ENCODE measurements around the gene KCNK10. TPM values are rescaled to one million over a fixed set of nuclear protein-coding genes. Genes with fewer than 3 reads are reported as not detected.

Gene KCNK10
- total RNA-seq, 2 experiments from 2014 or later: 0.68 to 0.73 TPM

- no peaks in the 10 kb centered on the region for H3K4me1 ChIP-seq (ENCODE audit: insufficient read depth, low read length, poor library complexity, severe bottlenecking)
- no peak overlapping the region for H3K4me2 ChIP-seq (ENCODE audit: low read length)
- H3K4me3 ChIP-seq (ENCODE audit: low read depth, low read length, poor library complexity, severe bottlenecking): no peak overlapping the region
- BruUV-seq (replicated peaks): no TSS peak
- H2AFZ ChIP-seq (ENCODE audit: low read length): no peak overlapping the region
- ChIA-PET CTCF (ENCODE audit: unreplicated experiment) (no interaction called here), POLR2A (no interaction called here)
- no peaks in the 10 kb centered on the region for H3K36me3 ChIP-seq (ENCODE audit: insufficient read depth, low read length)
- no peak overlapping the region for H3K27ac ChIP-seq (ENCODE audit: low read depth, low read length, poor library complexity, severe bottlenecking)
- H4K20me1 ChIP-seq (ENCODE audit: insufficient read depth, low read length): no peaks in the 10 kb centered on the region
- no peaks in the 10 kb centered on the region for H3K9me3 ChIP-seq (ENCODE audit: low read length)
- TF ChIP-seq EZH2phosphoT487 (IDR thresholded peaks at IDR 0.05; ENCODE audit: borderline replicate concordance, low read depth, low read length) (no peak), CTCF (conservative IDR thresholded peaks at IDR 0.05; ENCODE audit: low read length) (no peak)
- DNase-seq (ENCODE audit: low spot score): no peak
- intact Hi-C loops (cut with micrococcal nuclease; ENCODE audit: unreplicated experiment): no loop called here
- H3K9me2 ChIP-seq (ENCODE audit: insufficient read depth, low read length): no peaks in the 10 kb centered on the region
- H3K79me2 ChIP-seq (ENCODE audit: insufficient read depth, low read depth, low read length): no peaks in the 10 kb centered on the region
These were observed 67.9 kb downstream of the KCNK10 start for GRCh38 chr14:88255196-88255595.

- no peaks in the 10 kb centered on the region for H3K36me3 ChIP-seq (ENCODE audit: insufficient read depth, low read length)
- TF ChIP-seq EZH2phosphoT487 (IDR thresholded peaks at IDR 0.05; ENCODE audit: borderline replicate concordance, low read depth, low read length) (no peak), CTCF (conservative IDR thresholded peaks at IDR 0.05; ENCODE audit: low read length) (no peak)
- no TSS peak for BruUV-seq (replicated peaks)
These were observed 70.6 kb downstream of the KCNK10 start for GRCh38 chr14:88252498-88252897.

GRCh38 chr14:88251650-88252049 lies 71.4 kb downstream of the KCNK10 start:
- H3K4me3 ChIP-seq (ENCODE audit: low read depth, low read length, poor library complexity, severe bottlenecking): no peak overlapping the region
- no peaks in the 10 kb centered on the region for H3K36me3 ChIP-seq (ENCODE audit: insufficient read depth, low read length)
- H2AFZ ChIP-seq (ENCODE audit: low read length): no peak overlapping the region
- H3K4me1 ChIP-seq (ENCODE audit: insufficient read depth, low read length, poor library complexity, severe bottlenecking): no peaks in the 10 kb centered on the region
- ChIA-PET CTCF (ENCODE audit: unreplicated experiment) (no interaction called here), POLR2A (interaction anchor here (0.7 kb wide), 2 partner anchors 48 to 897 kb away, joined by 3 to 4 read pairs; no protein-coding TSS in a partner anchor)
- no peaks in the 10 kb centered on the region for H3K9me2 ChIP-seq (ENCODE audit: insufficient read depth, low read length)
- no peak overlapping the region for H3K4me2 ChIP-seq (ENCODE audit: low read length)
- no TSS peak for BruUV-seq (replicated peaks)
- H4K20me1 ChIP-seq (ENCODE audit: insufficient read depth, low read length): no peaks in the 10 kb centered on the region
- no peak for TF ChIP-seq EZH2phosphoT487 (IDR thresholded peaks at IDR 0.05; ENCODE audit: borderline replicate concordance, low read depth, low read length)
- no peak for TF ChIP-seq CTCF (conservative IDR thresholded peaks at IDR 0.05; ENCODE audit: low read length)
- DNase-seq (ENCODE audit: low spot score): no peak
- H3K79me2 ChIP-seq (ENCODE audit: insufficient read depth, low read depth, low read length): no peaks in the 10 kb centered on the region
- H3K27ac ChIP-seq (ENCODE audit: low read depth, low read length, poor library complexity, severe bottlenecking): no peak overlapping the region
- no peaks in the 10 kb centered on the region for H3K9me3 ChIP-seq (ENCODE audit: low read length)
- intact Hi-C loops (cut with micrococcal nuclease; ENCODE audit: unreplicated experiment): no loop called here

More at GRCh38 chr14:88252498-88252897, 70.6 kb downstream of the KCNK10 start:
- DNase-seq (ENCODE audit: low spot score): no peak
- Histone ChIP-seq H2AFZ (ENCODE audit: low read length) (no peak overlapping the region), H3K4me2 (ENCODE audit: low read length) (no peak overlapping the region), H3K79me2 (ENCODE audit: insufficient read depth, low read depth, low read length) (no peaks in the 10 kb centered on the region), H3K9me3 (ENCODE audit: low read length) (no peaks in the 10 kb centered on the region), H3K27ac (ENCODE audit: low read depth, low read length, poor library complexity, severe bottlenecking) (no peak overlapping the region), H3K4me1 (ENCODE audit: insufficient read depth, low read length, poor library complexity, severe bottlenecking) (no peaks in the 10 kb centered on the region), H3K4me3 (ENCODE audit: low read depth, low read length, poor library complexity, severe bottlenecking) (no peak overlapping the region), H3K9me2 (ENCODE audit: insufficient read depth, low read length) (no peaks in the 10 kb centered on the region), H4K20me1 (ENCODE audit: insufficient read depth, low read length) (no peaks in the 10 kb centered on the region)
- intact Hi-C loops (cut with micrococcal nuclease; ENCODE audit: unreplicated experiment): no loop called here
- ChIA-PET CTCF (ENCODE audit: unreplicated experiment) (no interaction called here), POLR2A (interaction anchor here (0.9 kb wide), 1 partner anchor 145 kb away, joined by 3 read pairs; no protein-coding TSS in a partner anchor)

Measured in OCI-LY7 (cell line).